Stimulated activated CD8-positive, alpha-beta memory T cell treated with anti-CD3 and anti-CD28 coated beads, Interleukin-4, amount 100 ng/mL, for 24 hours (primary cell): Measurements from ENCODE around the gene GFOD1.
A peak's percentile ranks its signal among the peaks of the same experiment; 100 is the strongest.

Source experiments
- DNase-seq: peaks from one replicate; pipeline ENCODE4 v3.0.0-alpha.2; 2020; ENCODE audit warnings: low read depth

Gene GFOD1

DNA sequence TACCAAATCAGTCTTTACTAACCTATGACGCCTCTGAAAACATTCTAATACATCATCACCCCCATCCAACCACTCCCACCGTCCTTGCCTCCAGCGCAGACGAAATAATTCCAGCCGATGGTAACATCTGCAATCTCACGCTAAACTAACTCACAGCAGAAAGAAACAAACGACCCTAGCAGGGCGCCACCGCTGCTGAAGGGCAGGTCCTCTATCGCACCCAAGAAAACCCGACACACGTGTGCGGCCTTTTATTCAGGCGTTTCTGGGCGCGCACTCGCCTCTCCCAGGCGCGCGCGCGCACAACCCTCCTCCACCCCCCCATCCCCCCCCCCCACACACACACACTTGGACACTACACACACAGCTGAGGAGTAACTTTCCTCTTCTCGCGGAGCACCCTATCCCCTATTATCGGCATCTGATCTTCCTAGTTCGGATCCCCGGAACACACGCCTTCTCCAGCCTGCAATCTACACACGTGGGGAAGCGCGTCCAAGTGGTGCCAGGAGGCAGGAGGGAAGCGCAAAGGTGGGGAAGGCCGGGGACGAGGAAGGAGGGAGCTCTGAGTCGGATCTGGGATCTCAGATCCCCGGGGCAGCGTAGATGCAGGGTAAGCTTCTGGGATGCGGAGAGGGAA, 1.4 kb downstream of the GFOD1 start:
- DNase-seq: peak; percentile 27

DNA sequence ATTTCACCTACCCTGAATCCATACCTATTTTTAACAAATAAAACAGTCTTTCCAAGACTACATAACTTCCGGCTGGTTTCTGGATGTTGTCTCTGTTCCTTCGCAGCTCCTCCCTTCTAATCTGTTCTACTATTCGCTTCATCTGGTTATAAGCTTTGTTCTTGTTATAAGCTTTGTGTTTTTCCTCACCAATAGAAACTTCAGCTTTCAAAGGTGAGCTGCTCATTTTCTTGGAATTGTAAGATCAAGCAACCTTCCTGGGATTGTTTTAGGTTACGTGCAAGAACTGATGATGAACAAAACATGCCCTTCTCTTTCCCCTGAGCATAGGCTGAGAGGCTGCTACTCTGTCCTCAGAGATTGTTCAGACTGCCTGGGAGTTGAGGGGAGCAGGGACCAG, 2.1 kb downstream of the GFOD1 start:
- no peak for DNase-seq

DNA sequence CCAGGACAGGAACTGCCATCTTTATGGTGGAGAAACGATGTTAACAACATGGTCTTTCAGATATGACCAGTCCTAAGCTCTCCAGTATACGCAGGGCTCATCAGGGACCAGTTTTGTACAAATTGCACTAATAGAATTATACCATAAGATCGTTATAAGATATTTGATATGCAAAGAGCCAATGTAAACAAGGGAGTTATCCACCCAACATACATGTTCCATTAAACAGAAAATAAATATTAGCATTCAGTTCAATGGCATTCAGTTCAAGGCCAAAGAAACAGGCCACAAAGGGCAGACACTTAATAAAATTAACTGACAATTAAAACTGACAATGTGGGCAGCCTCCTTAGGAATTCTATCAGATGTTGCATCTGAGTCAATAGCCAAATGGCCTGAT, 2.6 kb downstream of the GFOD1 start:
- no peak for DNase-seq

DNA sequence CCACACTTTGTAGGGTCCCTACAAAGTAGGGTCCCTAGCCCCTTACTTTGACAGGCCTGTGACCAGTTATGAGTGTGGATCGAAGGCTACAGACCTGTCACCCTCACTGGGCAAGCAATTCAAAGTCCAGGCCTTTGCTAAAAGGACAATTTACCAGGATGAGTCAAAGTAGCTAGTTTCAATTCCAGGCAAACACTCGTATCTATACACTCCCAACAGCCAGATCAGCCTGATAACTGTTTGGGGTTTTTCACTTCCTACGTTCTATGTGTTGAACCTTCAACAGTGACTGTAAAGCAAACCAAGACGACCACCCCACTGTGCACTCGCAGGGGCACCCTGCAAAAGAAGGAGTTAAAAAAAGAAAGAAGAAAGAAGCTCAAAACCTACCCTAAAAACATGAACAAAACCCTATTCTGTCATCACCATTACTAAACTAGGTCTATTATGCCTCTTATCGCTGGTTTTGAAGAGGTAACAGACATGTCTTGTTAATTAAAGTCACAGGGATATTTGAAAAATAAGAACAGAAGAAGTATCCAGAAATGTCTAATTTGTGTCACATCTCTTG, 3.2 kb downstream of the GFOD1 start:
- DNase-seq: no peak

DNA sequence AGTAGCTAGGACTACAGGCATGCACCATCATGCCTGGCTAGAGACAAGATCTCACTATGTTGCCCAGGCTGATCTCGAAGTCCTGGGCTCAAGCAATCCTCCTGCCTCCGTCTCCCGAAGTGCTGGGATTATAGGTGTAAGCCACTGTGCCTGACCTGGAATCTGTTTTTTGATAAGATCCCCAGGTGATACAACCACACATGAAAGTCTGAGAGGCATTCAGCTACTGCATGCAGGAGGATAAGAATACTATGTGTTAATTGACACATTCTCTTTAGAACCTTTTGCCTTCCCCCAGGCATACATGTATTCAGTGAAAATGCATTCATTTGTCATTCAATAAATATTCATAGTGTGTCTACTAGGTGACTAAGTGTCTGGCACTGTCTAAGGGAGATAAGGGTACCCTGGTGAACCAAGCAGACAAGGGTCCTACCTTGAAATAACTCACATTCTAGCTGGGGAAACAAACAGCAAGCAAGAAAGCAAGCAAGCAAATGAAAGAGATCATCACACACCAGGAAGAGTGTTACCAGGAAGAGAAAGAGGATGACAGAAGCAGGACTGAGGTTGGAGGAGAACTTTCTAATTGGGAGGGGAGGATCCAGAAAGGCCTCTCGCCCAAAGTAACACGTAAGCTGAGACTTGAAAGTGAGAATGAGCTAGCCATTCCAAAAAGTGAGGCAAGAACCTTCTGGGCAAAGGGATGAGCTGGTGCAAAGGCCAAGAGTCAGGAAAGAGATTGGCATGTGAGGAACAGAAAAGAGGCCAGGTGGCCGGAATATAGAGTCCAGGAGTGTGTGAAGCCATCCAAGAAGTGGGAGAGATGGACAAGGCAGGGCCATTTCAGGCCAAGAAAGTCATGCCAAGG, 6.5 kb downstream of the GFOD1 start:
- no peak for DNase-seq

DNA sequence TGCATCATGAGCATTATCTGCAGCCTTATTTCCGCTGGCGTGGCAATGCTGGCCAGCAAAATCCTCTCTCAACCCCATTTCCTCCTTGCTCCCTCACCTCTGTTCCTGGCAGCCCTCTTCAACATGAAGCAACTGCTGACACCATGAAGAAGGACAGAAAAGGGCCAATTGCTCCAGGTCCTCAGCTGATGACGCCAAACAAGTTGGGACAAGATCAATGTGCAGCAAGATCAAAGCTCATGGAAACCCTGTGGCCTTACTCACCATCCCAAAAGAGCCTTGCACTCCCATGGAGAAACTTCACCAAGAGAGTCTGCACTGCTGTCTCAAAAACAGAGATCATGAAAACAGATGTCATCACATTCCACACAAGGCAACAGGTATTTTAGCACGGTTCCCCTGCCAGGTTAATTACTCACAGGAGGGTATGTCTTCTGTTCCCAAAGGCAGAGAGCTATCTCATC, 7.4 kb downstream of the GFOD1 start:
- DNase-seq: no peak

DNA sequence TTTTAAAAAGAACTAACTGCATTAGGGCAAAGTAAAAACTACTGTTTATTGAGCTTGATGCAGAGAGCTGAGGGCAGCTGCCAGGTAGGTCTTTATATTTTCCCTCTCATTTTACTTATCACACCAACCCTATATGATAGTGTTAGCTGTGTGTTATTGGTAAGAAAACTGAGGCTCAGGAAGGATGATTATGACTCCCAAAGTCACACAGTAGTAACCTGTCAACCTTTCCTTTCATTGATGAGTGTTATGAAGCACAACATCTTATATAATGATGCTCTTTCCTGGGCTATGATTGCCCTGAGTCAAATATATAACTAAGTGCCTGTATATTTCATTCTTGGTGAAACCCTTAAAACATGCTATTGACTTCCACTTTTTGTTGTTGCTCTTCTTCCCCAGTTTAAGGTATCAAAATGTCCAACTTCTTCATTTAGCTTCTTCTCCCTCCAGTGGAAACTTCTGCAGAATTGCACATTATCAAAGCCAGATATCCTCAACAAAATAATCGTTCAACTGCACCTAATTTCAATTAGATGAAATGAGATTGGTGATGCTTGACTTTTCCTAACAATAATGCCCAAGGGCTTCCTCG, 8.1 kb downstream of the GFOD1 start:
- DNase-seq: no peak

DNA sequence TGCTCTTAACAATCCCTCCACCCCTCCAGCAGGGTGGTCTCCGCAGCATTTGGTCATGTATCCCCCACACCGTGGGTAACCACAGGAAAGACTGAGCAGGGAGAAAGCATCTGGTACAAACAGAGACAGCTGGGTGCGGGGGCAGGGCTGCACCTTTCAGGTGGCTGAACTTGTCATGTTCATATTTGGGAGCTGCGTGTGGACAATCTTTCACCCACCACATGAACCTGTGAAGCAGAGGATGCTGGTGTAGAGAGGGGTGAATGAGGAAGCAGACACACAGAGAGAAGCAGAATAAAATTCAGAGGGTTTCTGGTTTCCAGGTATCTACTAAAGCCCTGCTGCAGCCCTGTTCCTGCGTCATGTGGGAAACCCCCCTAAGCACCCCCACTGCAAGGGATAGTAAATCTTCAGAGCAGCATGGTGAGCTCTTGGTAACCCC, 8.9 kb downstream of the GFOD1 start:
- DNase-seq: no peak

DNA sequence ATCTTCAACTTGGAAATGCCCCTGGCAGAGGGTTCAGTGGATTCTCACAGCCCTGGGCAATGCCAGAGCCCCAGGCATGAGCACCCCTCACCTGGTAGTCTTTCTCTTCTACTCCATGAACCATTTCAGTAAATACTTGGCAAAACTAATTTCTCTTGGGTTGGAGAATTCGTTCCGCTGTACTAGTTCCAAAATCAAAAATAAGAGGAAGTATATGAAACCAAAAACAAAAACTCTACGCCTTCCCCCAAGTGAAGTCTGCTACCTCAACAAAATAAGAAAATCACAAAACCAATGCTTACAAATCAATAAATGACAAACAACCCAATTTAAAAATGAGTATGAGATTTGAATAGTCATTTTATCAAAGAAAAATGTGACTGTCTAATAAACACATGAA, 12.6 kb downstream of the GFOD1 start:
- no peak for DNase-seq

DNA sequence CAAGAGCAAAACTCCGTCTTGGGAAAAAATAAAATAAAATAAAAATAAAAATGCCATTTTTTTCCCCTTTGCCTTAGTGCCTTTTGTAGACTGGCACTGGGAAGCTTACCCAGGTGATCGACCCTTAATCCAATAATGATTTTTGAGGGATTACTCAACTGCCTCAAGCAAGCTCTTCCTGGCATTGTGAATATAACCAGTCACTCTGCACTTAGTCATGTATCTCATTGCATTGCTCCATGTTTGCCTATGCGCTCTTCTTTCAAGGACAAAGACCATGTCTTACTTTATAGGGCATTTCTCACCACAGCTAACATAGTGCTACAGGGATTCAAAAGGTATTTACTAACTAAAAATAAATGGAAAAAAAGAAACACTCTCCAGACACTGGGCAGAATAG, 13.0 kb downstream of the GFOD1 start:
- no peak for DNase-seq

DNA sequence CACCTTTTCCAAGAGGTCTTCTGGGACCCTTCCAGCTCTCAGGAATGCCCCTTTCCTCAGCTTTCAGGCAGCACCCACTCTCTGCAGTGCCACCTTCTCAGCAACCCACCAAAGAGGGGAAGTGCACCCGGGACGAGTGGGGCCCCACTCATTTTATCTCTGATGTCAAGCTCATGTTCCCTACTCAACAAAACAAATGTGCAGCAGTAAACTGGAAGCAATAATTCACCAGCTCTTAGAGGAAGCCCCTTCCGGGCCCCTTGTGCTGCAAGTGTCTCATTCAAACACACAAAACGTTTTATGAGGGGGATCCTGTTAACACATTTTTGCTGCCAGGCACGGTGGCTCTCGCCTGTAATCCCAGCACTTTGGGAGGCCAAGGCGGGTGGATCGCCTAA, 13.6 kb downstream of the GFOD1 start:
- DNase-seq: no peak

DNA sequence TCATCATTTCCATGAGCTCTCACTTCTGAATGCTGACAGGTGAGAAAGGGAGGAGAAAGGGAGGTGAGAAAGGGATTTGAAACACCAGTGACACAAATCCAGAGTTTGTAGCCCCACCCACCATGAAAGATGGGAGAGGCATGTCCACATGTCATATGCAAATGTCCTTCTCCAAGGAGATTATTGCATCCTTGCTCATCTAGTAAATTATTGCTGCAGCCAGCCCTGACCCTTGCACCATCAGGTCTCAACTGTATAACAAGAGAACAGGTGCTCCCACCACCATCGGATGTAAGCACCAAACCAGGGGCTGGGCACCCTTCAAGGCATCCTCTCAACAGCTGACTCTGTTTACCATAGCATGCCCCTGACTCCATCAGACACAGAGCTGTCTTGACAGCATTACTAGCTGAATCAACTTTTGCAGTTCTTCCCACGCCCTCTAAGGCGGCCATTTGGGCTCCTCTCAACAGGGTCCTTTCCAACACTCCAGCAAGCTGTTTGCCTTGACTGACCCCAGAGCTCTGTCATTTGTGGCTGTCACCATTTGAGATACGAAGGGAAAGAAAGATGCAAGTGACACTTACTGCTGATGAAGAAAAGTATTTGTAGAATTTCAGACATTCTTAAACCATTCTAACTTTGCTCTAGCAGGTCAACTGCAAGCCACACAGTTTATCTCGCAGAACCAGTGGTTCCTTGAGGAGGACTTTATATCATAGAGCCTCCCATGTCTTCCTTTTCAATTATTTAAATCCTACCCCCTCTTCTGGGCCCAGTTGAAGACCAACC, 14.2 kb downstream of the GFOD1 start:
- no peak for DNase-seq

DNA sequence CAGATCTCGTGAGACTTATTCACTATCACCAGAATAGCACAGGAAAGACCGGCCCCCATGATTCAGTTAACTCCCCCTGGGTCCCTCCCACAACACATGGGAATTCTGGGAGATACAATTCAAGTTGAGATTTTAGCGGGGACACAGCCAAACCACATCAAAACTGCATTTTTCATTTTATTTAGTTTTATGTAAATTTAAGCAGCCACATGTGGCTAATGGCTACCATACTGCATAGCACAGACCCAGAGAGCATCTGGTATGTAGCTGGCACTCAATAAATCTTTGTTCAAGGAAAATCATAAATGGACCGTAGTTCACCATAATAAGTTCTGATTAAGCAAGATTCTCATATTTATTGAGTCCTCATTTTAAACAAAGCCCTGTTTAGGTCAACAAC, 15.3 kb downstream of the GFOD1 start:
- no peak for DNase-seq

DNA sequence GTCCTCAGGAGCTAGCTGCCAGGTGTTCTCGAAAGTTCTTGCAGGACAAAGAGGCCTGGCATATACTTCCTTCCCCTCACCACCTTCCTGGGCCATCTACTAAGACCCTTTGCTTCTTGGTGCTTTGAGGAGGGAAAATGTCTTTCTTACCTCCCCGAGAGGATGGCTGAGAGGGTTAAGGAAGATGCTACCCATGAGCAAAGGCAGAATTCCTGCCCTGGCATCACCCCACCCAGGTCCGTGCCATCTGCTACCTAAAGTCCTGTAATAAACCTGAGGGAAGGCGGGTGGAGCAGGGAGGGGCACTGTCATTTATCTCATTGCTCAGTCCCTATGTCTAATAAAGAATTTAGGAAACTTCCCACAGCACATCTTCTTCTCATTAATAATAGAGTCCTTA, 16.2 kb downstream of the GFOD1 start:
- DNase-seq: no peak

DNA sequence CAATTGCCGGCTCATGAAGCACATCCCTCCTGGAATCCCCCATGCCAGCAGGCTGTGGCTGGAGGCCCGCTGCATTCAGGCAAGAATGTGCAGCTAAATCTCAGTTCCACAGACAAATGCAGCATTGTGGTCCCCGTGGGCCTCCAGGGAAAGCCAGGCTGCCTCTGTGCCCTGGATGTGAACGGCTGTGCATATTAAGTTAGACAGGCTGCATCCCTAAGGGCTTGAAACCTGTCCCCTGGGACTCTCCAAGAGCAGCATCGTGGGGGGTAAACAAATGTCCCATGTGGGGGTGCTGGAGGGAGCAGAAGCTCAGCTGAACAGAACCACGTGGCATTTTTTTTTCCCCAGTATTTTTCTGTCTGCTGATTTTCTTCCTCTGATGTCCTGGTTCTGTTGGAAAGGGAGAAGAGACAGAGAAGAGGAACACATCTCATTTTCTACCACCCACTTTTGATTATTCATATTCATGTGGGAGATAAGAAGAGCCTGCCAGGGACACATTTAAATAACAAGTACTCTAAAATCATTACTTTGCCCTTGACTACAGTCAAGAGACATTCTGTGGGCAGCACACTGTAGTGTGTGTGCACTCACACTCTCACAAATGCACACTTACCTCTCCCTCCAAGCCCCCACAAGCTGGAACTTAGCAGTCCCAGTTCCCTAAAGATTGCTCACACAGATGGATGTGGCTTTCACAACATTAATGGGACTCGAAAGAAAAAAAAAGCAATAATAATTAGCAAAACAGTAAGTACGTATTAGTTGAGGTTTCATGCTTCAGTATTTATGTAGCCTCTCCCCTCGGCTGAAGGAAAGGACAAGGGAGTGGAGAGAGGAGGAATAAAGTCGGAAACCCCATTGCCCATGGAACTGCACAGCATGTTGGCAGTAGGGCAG, 16.9 kb downstream of the GFOD1 start:
- no peak for DNase-seq

DNA sequence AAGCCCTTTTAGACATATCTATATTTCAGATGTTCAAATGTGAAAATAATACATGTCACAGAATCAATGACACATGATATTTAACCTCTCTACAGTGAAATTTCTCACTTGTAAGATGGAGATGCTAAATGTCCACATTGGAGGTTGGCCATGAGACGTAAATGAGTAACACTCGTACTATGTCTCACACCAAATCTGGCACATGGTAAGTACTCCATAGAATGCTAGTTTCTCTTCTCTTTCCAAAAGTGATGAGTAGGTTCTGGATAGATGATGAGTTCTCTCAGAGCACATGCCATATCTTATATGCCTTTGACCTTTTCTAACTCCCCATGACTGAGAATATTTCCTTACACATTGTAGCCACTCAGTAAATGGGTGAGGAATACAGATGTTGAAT, 17.7 kb downstream of the GFOD1 start:
- DNase-seq: no peak

DNA sequence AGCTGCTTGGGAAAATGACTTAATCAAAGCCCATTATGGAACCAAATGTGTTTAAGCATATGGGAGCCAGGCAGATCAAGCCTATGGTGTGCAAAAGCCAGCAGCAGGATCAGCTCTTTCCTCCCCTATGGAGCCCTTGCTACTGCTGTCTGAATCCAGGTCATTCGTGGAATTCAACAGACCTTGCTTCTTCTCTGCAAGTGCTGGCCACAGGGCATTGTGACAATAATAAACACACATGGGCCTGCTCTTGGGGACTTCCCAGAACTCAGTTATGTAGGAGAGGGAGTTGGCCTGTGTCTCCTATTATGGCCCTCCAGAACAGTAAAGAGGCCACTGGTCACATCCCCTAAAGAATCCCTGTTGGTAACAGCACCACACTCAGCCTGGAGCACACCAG, 18.6 kb downstream of the GFOD1 start:
- no peak for DNase-seq

DNA sequence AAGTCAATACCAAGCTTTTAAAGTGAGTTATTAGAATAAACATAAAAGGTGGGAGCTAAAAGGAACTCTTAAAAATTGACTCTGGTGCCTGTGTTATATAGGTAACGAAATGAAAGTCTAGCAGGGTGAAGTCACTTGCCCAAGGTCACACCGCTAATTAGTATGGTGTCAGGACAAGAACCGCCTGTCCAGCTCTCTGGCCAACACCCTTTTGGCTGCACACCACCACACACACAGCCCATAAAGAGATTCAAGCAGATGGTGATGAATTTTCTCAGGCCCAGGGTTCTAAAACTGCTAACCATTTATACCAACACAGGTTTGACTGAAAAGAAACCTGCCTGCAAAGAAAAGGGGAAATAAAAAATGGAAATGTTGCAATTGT, 20.2 kb downstream of the GFOD1 start:
- no peak for DNase-seq

DNA sequence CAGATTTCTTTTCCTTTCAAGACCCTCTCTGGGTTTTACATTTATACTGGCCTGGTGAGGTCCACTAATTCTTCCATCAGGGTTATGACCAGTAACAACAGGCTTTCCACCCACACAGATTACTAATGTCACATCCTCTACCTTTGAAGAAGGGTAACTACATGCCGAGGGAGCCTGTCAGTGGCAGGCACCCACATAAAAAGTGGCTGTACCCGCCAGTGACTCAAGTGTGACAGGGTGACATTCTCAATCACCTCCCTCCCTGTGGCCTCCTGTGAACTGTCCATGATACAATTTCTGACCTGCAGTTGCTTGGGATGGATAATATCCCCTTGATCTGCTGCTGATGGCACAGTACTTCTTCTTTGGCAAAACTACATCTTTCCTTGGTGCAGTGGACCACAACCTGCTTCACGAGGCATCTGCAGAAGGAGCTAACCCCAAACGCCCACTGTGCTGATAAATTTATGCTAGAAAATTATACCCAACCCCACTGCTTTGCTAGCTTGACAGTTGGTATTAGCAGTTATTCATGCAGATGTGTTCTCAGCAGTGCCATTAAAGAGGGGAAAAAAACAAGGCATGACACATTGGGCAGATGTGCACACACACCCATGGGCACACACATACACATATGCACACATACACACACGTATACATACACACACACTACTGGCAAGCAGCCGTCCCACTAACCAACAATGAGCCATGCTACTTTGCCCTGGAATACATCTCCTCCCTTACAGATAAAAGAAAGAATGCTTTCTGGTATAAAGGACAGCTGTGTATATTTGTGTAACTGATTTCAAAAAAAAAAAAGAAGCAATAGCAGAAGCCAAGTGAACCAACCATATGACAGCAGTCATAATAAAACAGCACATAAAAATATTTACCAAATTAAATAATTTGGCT, 20.8 kb downstream of the GFOD1 start:
- no peak for DNase-seq

DNA sequence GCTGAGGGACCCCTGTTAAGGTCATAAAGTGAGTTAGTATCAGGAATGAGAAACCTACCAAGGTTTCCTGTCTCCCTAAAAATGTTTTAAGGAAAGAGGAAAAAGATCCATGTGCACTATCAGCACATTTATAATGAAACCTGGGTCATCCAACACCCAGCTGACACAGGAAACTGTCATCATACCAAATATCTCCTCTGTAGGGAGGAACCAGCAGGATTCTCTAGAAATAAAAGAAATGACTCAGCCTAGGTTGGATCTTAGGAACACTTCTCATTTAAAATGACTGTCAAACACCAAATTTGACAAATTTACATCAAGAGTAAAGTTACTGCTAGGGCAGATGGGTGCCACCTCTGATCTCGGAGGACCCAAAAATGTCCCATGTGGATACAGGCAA, 21.7 kb downstream of the GFOD1 start:
- DNase-seq: no peak
